Caco-2 (cell line): ENCODE data around the gene ENTPD1. TPM values are rescaled to one million over a fixed set of nuclear protein-coding genes. Genes with fewer than 3 reads are reported as not detected.

Source experiments
- BruUV-seq: library from RNA; stranded (reverse); fragments of 400-500 nt; replicated peaks from 2 replicates; lab custom pipeline; 2021; lab: Mats Ljungman, UMichigan
- CTCF ChIA-PET: fragments of 300-600 bp; sonication (Branson Sonifier 250); formaldehyde crosslinking; loops from one replicate; lab custom pipeline; 2022; ENCODE audit warnings: antibody characterized with exemption; lab: Charles Lee
- POLR2A ChIA-PET: fragments of 300-600 bp; sonication (Branson Sonifier 250); formaldehyde crosslinking; loops from one replicate; lab custom pipeline; 2022; ENCODE audit warnings: antibody characterized with exemption; lab: Charles Lee
- DNase-seq, 2 experiments: peaks; one replicate each; pipeline versions ENCODE4 v3.0.0 to v3.0.0-alpha.2; 2020 to 2022
- H3K27me3 ChIP-seq: replicated peaks from 2 replicates; pipeline ENCODE4 v1.6.0; 2011; ENCODE audit warnings: low read length; ENCODE audit not compliant: control insufficient read depth, insufficient read depth
- H3K36me3 ChIP-seq: 2 replicates; pipeline ENCODE4 v1.5.1; 2011; ENCODE audit warnings: low read length; ENCODE audit not compliant: control insufficient read depth, insufficient read depth
- H3K4me1 ChIP-seq: fragments of 250-450 bp; sonication (Bioruptor Pico); 2 replicates; pipeline ENCODE4 v1.5.1; 2020; ENCODE audit warnings: mild to moderate bottlenecking
- H3K4me3 ChIP-seq: 2 replicates; pipeline ENCODE4 v1.5.1; 2011; ENCODE audit warnings: low read depth, mild to moderate bottlenecking, control low read depth, low read length
- H3K9me3 ChIP-seq: fragments of 250-450 bp; sonication (Bioruptor Pico); 2 replicates; pipeline ENCODE4 v1.5.1; 2020; ENCODE audit warnings: mild to moderate bottlenecking, moderate library complexity
- H3K27ac Mint-ChIP-seq: one replicate; pipeline ENCODE4 v1.8.0; 2022; ENCODE audit warnings: mixed read lengths; ENCODE audit not compliant: unreplicated experiment
- H3K27me3 Mint-ChIP-seq: one replicate; pipeline ENCODE4 v1.8.0; 2022; ENCODE audit warnings: mixed read lengths; ENCODE audit not compliant: insufficient read depth, unreplicated experiment
- H3K36me3 Mint-ChIP-seq: one replicate; pipeline ENCODE4 v1.8.0; 2022; ENCODE audit warnings: mild to moderate bottlenecking, mixed read lengths; ENCODE audit not compliant: insufficient read depth, unreplicated experiment
- H3K4me1 Mint-ChIP-seq: one replicate; pipeline ENCODE4 v1.8.0; 2022; ENCODE audit warnings: low read depth, mixed read lengths; ENCODE audit not compliant: unreplicated experiment
- H3K4me3 Mint-ChIP-seq: one replicate; pipeline ENCODE4 v1.8.0; 2022; ENCODE audit warnings: mild to moderate bottlenecking, moderate library complexity, mixed read lengths; ENCODE audit not compliant: unreplicated experiment
- H3K9me3 Mint-ChIP-seq: one replicate; pipeline ENCODE4 v1.8.0; 2022; ENCODE audit warnings: mixed read lengths; ENCODE audit not compliant: unreplicated experiment
- intact Hi-C: fragments of 100-400 bp; cut with micrococcal nuclease; formaldehyde crosslinking; loops from one replicate; pipeline ENCODE4 v1.10.0; 2022; ENCODE audit not compliant: unreplicated experiment
- total RNA-seq: library from RNA; stranded (reverse); gene quantifications from 2 replicates; pipeline ENCODE4 v1.2.3, GENCODE V29; 2022
- TF ChIP-seq, protein P1 (sequence below), 2 experiments: fragments of 200-600 bp in 1 of 2; IDR thresholded peaks; 1 replicate in 1 of 2; 2 replicates in 1 of 2; pipeline versions ENCODE4 v1.5.1 to v1.8.0; 2011 to 2022; ENCODE audit warnings: antibody characterized with exemption in 1 of 2, control low read depth in 1 of 2, inconsistent platforms in 1 of 2, low read depth in 1 of 2, low read length in 1 of 2, mild to moderate bottlenecking in 1 of 2, moderate library complexity in 1 of 2; ENCODE audit not compliant: insufficient read depth in 1 of 2, severe bottlenecking in 1 of 2, unreplicated experiment in 1 of 2

Gene ENTPD1
- total RNA-seq, 1 experiment from 2014 or later: 2.2 TPM

DNA sequence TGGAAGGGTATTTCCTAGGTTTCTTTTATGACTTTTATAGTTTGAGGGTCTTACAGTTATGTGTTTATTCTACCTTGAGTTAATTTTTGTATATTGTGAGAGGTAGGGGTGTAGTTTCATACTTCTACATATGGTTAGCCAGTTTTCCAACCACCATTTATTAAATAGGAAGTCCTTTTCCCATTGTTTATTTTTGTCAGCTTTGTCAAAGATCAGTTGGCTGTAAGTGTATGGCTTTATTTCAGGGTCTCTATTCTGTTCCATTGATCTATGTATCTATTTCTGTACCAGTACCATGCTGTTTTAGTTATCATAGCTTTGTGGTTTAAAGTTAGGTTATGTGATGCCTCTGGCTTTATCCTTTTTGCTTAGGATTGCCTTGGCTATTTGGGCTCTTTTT, 79.9 kb downstream of the ENTPD1 start:
- CTCF ChIA-PET: no interaction called here
- H3K4me3 ChIP-seq: no peak overlapping the region
- POLR2A ChIA-PET: no interaction called here
- no peaks in the 10 kb centered on the region for H3K9me3 ChIP-seq
- Mint-ChIP-seq H3K9me3 (no peaks in the 10 kb centered on the region), H3K4me1 (no peaks in the 10 kb centered on the region), H3K36me3 (no peaks in the 10 kb centered on the region), H3K27me3 (no peaks in the 10 kb centered on the region), H3K27ac (no peak overlapping the region), H3K4me3 (no peak overlapping the region)
- BruUV-seq: no TSS peak
- peaks cover 9% of the 10 kb centered on the region for H3K4me1 ChIP-seq
- H3K36me3 ChIP-seq: no peaks in the 10 kb centered on the region
- intact Hi-C loops: no loop called here
- no peaks in the 10 kb centered on the region for H3K27me3 ChIP-seq
- TF ChIP-seq, protein P1, sequence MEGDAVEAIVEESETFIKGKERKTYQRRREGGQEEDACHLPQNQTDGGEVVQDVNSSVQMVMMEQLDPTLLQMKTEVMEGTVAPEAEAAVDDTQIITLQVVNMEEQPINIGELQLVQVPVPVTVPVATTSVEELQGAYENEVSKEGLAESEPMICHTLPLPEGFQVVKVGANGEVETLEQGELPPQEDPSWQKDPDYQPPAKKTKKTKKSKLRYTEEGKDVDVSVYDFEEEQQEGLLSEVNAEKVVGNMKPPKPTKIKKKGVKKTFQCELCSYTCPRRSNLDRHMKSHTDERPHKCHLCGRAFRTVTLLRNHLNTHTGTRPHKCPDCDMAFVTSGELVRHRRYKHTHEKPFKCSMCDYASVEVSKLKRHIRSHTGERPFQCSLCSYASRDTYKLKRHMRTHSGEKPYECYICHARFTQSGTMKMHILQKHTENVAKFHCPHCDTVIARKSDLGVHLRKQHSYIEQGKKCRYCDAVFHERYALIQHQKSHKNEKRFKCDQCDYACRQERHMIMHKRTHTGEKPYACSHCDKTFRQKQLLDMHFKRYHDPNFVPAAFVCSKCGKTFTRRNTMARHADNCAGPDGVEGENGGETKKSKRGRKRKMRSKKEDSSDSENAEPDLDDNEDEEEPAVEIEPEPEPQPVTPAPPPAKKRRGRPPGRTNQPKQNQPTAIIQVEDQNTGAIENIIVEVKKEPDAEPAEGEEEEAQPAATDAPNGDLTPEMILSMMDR (IDR thresholded peaks at IDR 0.05; ENCODE audit: insufficient read depth in 1 of 2, low read depth in 1 of 2, low read length in 1 of 2, severe bottlenecking in 1 of 2, unreplicated experiment in 1 of 2): no peak
- no peak for DNase-seq

DNA sequence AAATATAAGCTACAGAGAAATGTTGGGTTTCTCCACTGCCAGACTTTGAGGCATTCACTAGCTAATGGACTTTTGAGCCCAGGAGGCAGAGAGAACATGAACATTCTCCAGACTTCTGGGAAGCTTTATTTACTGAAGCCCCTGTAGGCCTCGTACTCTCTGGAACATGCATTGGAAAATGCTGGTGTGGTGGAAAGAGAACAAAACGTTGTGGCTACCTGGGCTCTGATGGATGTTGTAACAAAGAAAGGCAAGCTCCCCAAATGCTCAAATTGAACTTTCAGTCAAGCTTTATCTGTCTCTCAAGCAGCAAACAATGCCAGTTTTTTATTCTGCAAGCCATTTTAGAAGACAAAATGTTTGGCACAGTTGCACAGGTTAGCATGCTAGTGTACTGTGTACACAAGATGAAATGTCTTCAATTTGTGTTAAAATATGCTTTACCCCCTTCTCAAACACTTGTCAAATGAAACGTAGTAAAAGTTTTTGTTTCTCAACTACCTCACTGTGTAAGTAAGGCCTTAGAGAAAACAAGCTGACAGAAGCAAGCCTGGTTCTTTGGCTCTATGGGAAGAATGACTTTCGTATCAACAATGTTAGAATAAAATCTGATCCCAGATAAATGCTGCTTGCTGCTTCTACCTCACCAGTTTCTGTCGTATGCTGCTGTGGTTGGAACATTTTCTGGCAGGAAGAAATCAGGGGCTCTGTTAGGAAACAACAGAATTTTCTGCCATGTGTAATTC, 80.8 kb downstream of the ENTPD1 start:
- Mint-ChIP-seq H3K27ac (no peak overlapping the region), H3K4me1 (no peaks in the 10 kb centered on the region), H3K9me3 (no peaks in the 10 kb centered on the region), H3K36me3 (no peaks in the 10 kb centered on the region), H3K4me3 (no peak overlapping the region), H3K27me3 (no peaks in the 10 kb centered on the region)
- TF ChIP-seq, protein P1 (IDR thresholded peaks at IDR 0.05; ENCODE audit: insufficient read depth in 1 of 2, low read depth in 1 of 2, low read length in 1 of 2, severe bottlenecking in 1 of 2, unreplicated experiment in 1 of 2): no peak
- Histone ChIP-seq H3K27me3 (no peaks in the 10 kb centered on the region), H3K4me3 (no peak overlapping the region), H3K9me3 (no peaks in the 10 kb centered on the region), H3K4me1 (peaks cover 17% of the 10 kb centered on the region), H3K36me3 (no peaks in the 10 kb centered on the region)
- ChIA-PET CTCF (interaction anchor here (0.5 to 2.0 kb wide), 2 partner anchors 86 to 143 kb away, joined by 3 to 9 read pairs; partner anchors contain the start of gene TCTN3), POLR2A (no interaction called here)
- intact Hi-C loops: no loop called here
- no peak for DNase-seq
- BruUV-seq: no TSS peak

DNA sequence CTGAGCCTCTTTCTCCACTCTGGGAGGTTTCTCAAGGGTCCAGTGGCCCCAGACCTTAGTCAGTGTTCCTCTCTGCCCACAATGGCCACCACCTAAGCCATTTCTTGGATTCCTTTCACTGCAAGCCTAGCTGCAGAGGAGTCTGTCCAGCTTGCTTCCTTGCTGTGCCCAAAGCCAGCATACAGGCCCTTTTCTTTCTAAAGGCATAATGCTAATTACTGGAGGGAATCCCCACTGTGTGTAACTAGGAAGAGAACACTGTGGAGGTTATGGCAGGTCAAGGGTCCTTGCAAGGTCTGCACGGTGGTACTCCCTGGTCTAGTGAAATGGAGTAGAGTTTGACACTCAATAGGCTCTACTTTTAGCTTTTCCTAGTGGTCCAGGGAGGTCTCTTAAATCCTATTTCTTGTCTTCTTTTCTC, 81.4 kb downstream of the ENTPD1 start:
- POLR2A ChIA-PET: no interaction called here
- Mint-ChIP-seq H3K36me3 (no peaks in the 10 kb centered on the region), H3K4me1 (no peaks in the 10 kb centered on the region), H3K27ac (no peak overlapping the region), H3K4me3 (no peak overlapping the region), H3K9me3 (no peaks in the 10 kb centered on the region), H3K27me3 (no peaks in the 10 kb centered on the region)
- H3K4me1 ChIP-seq: peaks cover 18% of the 10 kb centered on the region
- DNase-seq: no peak
- no peak overlapping the region for H3K4me3 ChIP-seq
- intact Hi-C loops: no loop called here
- H3K36me3 ChIP-seq: no peaks in the 10 kb centered on the region
- no peaks in the 10 kb centered on the region for H3K27me3 ChIP-seq
- CTCF ChIA-PET: interaction anchor here (2.0 kb wide), 1 partner anchor 143 kb away, joined by 9 read pairs; the partner anchor contains the start of gene TCTN3
- BruUV-seq: no TSS peak
- TF ChIP-seq, protein P1 (IDR thresholded peaks at IDR 0.05; ENCODE audit: insufficient read depth in 1 of 2, low read depth in 1 of 2, low read length in 1 of 2, severe bottlenecking in 1 of 2, unreplicated experiment in 1 of 2): no peak
- H3K9me3 ChIP-seq: no peaks in the 10 kb centered on the region
